K562 (cell line): ENCODE results near the gene SOWAHA. TPM values are rescaled to one million over a fixed set of nuclear protein-coding genes. Genes with fewer than 3 reads are reported as not detected.

Experiments
- BRCA1 ChIP-seq, 2 experiments: fragments of 450-650 bp in 1 of 2; sonication (generic) in 1 of 2; formaldehyde crosslinking in 1 of 2; IDR thresholded peaks; 2 replicates each; pipeline versions ENCODE4 v1.5.0 to v1.6.1; 2017 to 2020; ENCODE audit warnings: mild to moderate bottlenecking in 1 of 2, missing genetic modification reagents in 1 of 2
- DMBX1 ChIP-seq: fragments of 250-450 bp; sonication (Bioruptor Pico); IDR thresholded peaks from 2 replicates; pipeline ENCODE4 v1.8.0; 2022; ENCODE audit warnings: inconsistent platforms, mild to moderate bottlenecking, moderate library complexity, borderline replicate concordance
- EWSR1 ChIP-seq: fragments of 450-650 bp; IDR thresholded peaks from 2 replicates; pipeline ENCODE4 v1.6.1; 2018; ENCODE audit warnings: borderline replicate concordance, mild to moderate bottlenecking, low read depth, moderate library complexity; ENCODE audit not compliant: partially characterized antibody
- FOXP1 ChIP-seq: sonication (generic); formaldehyde crosslinking; IDR thresholded peaks from 2 replicates; pipeline ENCODE4 v1.8.0; 2022; ENCODE audit warnings: mild to moderate bottlenecking, missing genetic modification reagents
- KHSRP ChIP-seq: fragments of 450-650 bp; IDR thresholded peaks from 2 replicates; pipeline ENCODE4 v1.6.1; 2017
- NCOA6 ChIP-seq: fragments of 450-650 bp; IDR thresholded peaks from 2 replicates; pipeline ENCODE4 v1.6.1; 2017; ENCODE audit warnings: mild to moderate bottlenecking
- RCOR1 ChIP-seq, 2 experiments: IDR thresholded peaks; 2 replicates each; pipeline ENCODE4 v1.6.1; 2012; ENCODE audit warnings: low read depth in 2 of 2, low read length in 2 of 2, borderline replicate concordance in 1 of 2, improper control_type of control experiment in 1 of 2
- ZNF263 ChIP-seq: sonication (generic); formaldehyde crosslinking; IDR thresholded peaks from 2 replicates; pipeline ENCODE4 v1.8.0; 2022; ENCODE audit warnings: mild to moderate bottlenecking, missing genetic modification reagents, borderline replicate concordance
- ZNF561 ChIP-seq: fragments of 450-650 bp; formaldehyde crosslinking; conservative IDR thresholded peaks from 2 replicates; pipeline ENCODE4 v1.4.0; 2020; ENCODE audit warnings: mild to moderate bottlenecking, moderate library complexity
- ZNF75A ChIP-seq: fragments of 450-650 bp; formaldehyde crosslinking; IDR thresholded peaks from 2 replicates; pipeline ENCODE4 v1.4.0; 2020; ENCODE audit warnings: mild to moderate bottlenecking
- polyA plus RNA-seq, 8 experiments: library from polyadenylated mRNA; depleted of rRNA in 4 of 8; stranded (reverse) in 5 of 8; unstranded in 3 of 8; fragments of >200 nt; fragmentation: Nextera tagmentation in 2 of 8; fragmentation: Illumina TruSeq in 1 of 8; extraction: Ambion mirVana in 2 of 8; extraction: Trizol in 1 of 8; gene quantifications; 2 replicates each; pipeline versions ENCODE4 v1.2.1 to v1.2.3, GENCODE V29; 2011 to 2014; ENCODE audit warnings: inconsistent platforms in 1 of 8, missing spikeins in 1 of 8
- total RNA-seq, 7 experiments: library from RNA; depleted of rRNA in 6 of 7; stranded (reverse); fragments of >200 nt in 6 of 7; fragmentation: Illumina TruSeq in 2 of 7; extraction: Trizol in 2 of 7; gene quantifications; 2 replicates each; pipeline versions ENCODE4 v1.2.1 to v1.2.3, GENCODE V29; 2011 to 2021; ENCODE audit warnings: low replicate concordance in 1 of 7
- TF ChIP-seq, protein P1 (sequence below): sonication (generic); formaldehyde crosslinking; IDR thresholded peaks from 2 replicates; pipeline ENCODE4 v1.8.0; 2022; ENCODE audit warnings: mild to moderate bottlenecking, low read depth, missing genetic modification reagents
- TF ChIP-seq, protein P2 (sequence below): fragments of 200-800 bp; sonication (Bioruptor generic); IDR thresholded peaks from 2 replicates; pipeline ENCODE4 v1.6.1; 2017; ENCODE audit warnings: missing genetic modification characterization, missing compliant biosample characterization

The SOWAHA gene
- total and polyA plus RNA-seq, 9 of the 15 experiments (the other 6 are each of a cell fraction or from before 2014, with no cell fraction given): not detected

DNA sequence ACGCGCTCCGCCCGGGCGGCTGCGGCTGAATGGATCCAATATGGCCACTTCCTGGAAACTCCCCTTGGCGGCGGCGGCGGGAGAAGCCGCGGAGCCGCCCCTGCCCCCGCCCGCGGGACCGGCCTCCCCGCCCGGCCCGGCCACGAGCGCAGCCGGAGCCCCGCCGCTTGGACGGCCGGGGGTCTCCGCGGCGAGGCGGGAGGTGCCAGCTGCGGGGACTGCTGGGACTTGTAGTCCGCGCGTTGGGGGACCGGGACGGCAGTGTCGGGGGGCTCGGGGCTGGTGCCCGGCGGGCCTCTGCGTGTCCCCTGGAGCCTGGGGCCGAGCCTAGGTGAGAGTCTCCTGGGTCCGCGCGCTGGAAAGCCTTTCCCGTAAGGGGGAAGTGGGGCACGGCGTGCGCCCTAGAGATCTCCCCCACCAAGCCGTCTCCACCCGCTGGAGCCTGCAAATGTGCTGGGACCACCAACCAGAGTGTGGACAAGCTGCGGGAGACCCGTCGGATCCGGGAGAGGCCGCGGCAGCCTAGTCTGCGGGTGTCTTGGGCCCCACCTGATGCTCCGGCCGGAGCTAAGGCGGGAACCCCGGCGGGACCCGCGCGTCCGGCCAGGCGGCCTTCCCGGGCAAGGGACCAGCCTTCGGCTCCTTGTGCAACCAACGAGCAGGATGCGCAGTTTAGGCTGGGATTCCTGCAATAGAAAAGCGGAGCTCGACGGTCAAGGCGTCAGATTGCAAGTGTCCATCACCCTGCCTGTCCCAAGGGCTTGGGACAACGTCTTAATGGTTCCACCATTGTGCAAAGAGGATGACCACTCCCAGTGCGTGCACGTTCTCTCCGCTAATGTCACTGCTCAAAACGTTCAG is 35.7 kb upstream of the SOWAHA start, which contains the start of gene SEPTIN8 (continued):
- TF ChIP-seq ZNF75A (CRISPR knock-in tag) (no peak), ZNF561 (no peak), FOXP1 (CRISPR knock-in tag) (0 out of 2 replicates have a peak, but pooled peaks have one; percentile 15), BRCA1 (IDR thresholded peaks at IDR 0.05) (no peak), BRCA1 (CRISPR knock-in tag; IDR thresholded peaks at IDR 0.05) (no peak), KHSRP (no peak), ZNF263 (peak; percentile 40; the same call in 1 of the 2 replicates), NCOA6 (peak; percentile 77), EWSR1 (no peak), DMBX1 (CRISPR knock-in tag) (peak; percentile 5; the same call in 1 of the 2 replicates), RCOR1 (IDR thresholded peaks at IDR 0.05; ENCODE audit: borderline replicate concordance in 1 of 2, low read depth in 2 of 2, low read length in 2 of 2) (peak in 1 of 2 experiments; percentile 44; a peak in 1 of 4 replicates)
- TF ChIP-seq, protein P1, sequence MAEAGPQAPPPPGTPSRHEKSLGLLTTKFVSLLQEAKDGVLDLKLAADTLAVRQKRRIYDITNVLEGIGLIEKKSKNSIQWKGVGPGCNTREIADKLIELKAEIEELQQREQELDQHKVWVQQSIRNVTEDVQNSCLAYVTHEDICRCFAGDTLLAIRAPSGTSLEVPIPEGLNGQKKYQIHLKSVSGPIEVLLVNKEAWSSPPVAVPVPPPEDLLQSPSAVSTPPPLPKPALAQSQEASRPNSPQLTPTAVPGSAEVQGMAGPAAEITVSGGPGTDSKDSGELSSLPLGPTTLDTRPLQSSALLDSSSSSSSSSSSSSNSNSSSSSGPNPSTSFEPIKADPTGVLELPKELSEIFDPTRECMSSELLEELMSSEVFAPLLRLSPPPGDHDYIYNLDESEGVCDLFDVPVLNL (CRISPR knock-in tag): no peak
- TF ChIP-seq, protein P2, sequence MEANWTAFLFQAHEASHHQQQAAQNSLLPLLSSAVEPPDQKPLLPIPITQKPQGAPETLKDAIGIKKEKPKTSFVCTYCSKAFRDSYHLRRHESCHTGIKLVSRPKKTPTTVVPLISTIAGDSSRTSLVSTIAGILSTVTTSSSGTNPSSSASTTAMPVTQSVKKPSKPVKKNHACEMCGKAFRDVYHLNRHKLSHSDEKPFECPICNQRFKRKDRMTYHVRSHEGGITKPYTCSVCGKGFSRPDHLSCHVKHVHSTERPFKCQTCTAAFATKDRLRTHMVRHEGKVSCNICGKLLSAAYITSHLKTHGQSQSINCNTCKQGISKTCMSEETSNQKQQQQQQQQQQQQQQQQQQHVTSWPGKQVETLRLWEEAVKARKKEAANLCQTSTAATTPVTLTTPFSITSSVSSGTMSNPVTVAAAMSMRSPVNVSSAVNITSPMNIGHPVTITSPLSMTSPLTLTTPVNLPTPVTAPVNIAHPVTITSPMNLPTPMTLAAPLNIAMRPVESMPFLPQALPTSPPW (CRISPR knock-in tag): peak; percentile 57
